HUDEP-2 (cell line): ENCODE measurements around the gene VEZF1.

ENCODE experiments used
- DNase-seq, 76 experiments: peaks; one replicate each; lab custom pipeline; 2025; ENCODE audit not compliant: unreplicated experiment in 76 of 76; lab: John Stamatoyannopoulos, UW

VEZF1 gene

GRCh38 chr17:57954397-57955182 lies 33.5 kb downstream of the VEZF1 start:
- DNase-seq = no peak

DNA sequence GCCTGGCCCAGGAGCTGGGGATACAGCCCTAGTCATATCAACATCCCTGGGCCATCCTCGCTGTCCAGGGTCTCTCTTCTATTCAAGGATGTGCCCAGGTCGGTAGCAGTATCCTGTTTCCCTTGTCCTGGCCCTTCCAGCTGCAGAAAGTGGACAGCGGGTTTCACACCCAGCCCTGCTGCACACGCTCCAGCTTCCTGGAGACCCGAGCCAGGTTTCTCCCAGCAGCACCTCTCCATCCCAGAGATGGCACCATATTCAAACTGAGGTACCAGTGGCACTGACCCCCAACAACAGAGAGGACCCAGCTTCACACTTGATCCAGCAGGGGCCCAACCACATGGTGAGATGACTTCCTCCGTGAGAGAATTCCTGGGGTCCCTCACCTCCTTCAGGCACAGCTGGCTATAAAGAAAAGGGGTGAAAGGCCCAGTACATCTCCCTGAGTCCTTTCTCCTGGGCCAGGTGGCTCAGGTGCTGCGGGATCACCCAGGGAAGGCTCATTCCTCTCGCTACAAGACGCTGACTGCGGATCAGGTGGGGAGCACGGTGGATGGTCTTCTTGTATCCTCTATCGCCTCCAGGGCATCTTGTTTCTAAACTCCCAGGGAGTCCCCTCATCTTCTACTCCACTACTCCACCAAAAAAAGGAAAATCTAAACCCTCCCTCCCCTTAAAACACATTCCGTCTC lies 34.2 kb downstream of the VEZF1 start:
- DNase-seq = no peak

- no peak for DNase-seq
Observed at GRCh38 chr17:57953219-57953618, 34.8 kb downstream of the VEZF1 start.

- peak in 10 of 76 experiments; percentile 4 to 30 (median 15) for DNase-seq
Observed at GRCh38 chr17:57949649-57950048, 38.4 kb downstream of the VEZF1 start.

DNA sequence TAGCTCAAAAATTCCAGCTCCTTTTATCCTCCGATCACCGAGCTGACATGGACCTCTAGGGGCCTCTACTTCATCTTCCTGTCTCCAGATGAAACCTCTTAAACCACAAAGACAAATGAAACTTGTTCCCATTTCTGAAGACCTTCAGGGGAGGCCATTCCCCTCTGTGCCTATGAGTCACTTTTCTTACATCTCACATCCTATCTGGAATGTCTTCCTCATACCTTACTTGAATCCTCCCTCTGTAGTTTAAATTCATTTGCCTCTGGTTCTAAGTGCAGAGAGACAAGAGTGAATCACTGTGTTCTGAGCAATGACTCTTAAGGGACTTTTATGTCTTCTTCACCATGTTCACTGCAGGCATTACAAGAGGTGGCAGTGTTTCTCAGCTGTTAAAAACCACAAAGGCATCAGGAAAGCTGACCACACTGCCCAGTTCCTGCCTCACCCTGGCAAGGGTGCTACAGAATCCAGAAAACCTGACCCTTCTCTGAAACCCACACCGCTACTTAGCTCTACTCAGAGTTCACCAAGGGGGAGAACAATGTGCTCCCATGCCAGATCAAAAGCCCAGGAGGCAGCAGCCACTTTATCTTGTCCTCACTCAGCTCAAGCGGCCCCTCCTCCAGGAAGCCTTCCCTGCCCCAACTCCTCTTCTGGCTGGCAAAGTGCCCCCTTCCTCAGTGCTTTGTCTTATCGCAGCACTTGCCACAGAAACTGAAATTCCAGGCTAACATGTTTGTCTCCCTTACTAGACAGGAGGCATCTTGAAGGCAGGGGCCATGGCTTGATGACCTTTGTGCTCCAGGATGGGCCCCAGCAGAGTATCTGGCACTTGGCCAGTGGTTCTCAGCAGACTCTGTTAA lies 39.3 kb downstream of the VEZF1 start:
- DNase-seq = peak in 25 of 76 experiments; percentile 4 to 53 (median 30)

- no peak for DNase-seq
Observed at GRCh38 chr17:57948169-57948554, 39.9 kb downstream of the VEZF1 start.

DNA sequence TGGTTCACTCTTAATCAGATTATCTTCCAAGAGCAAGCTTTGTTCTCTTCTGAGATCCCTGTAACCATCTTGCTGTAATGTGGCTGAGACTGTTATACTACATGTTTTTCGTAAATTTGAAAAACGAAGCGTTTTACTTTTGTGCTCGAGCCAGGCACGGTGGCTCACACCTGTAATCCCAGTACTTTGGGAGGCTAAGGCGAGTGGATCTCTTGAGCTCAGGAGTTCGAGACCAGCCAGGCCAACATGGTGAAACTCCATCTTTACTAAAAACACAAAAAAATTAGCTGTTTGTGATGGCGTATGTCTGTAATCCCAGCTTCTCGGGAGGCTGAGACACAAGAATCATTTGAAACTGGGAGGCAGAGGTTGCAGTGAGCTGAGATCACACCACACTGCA lies 40.7 kb downstream of the VEZF1 start:
- no peak for DNase-seq

DNA sequence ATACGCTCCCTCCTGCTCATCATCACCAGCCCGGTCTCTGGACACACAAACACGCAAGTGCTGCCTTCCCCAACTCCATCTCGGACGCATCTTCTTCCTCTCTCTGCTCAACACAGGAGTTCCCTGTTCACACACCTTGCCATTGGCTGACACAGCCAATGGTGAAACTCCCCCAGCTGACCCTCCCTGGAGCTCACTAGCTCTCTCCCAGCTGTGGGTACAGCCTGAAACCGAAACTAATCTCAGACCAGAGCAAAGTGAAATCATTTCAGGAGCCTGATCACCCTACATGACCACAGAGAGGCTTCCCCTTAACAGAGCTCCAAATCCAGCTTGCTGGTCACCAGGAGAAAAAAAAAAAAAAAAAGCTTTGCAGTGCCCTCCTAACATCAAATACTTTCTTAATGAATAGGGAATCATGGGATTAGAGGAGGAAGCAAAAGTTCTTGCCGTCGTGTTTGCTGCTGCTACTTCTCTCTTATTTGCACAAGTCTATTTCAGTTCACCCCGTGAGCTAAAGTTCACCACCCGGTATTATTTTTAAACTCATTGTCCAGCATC lies 41.2 kb downstream of the VEZF1 start:
- no peak for DNase-seq

DNA sequence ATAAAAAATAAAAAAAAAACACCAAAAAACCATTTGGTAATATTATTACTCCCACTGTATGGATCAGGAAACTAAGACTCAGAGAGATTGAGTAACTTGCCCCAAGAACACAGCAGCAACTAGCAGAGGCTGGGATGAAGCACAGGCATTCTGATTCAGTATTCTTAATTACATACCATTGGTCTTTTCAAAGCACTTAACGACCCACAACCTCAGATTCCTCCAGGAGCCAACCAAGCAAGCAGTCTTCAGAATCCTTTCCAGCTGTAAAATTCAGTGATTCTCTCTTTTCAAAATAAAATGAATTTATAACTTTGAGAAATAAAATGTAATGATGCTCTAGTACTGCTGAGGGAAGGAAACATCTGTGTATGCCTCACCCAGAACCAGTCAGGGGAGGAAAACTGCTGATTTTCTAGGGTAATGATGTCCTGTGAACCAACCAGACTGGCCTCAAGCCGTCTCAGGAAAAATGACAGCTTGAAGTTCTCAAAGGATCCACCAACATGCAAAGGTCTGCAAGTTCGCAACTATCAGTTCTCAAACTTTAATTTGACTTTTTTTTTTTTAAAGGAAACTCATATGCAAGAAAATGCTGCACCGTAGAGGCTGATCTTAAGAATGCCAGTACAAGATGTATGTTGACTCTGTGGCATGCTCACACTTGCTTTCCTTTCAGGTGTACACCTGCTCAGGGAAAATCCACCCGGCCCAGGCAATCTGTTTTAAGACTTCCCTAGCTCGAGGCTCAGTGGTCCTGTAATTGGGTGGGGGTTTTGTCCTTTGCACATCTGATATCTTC lies 41.9 kb downstream of the VEZF1 start:
- no peak for DNase-seq

DNA sequence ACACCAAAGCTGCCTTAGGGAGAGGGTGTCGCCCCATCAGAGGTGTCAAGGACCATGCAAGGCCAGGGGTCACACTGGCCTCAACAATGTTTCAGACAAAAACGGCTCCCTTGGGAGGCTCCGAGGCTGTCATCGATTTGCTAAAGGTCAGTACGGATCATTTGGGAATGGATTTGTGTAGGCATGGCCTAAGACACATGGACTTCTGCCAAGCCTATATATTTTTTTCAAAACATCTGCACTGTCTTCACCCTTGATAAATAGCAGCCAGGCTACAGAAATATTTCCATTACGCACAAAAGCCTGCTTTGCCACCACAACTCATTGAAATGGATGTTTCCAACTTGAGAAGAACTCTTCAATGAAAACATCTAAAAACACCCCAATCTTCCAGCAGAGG lies 43.1 kb downstream of the VEZF1 start:
- no peak for DNase-seq

DNA sequence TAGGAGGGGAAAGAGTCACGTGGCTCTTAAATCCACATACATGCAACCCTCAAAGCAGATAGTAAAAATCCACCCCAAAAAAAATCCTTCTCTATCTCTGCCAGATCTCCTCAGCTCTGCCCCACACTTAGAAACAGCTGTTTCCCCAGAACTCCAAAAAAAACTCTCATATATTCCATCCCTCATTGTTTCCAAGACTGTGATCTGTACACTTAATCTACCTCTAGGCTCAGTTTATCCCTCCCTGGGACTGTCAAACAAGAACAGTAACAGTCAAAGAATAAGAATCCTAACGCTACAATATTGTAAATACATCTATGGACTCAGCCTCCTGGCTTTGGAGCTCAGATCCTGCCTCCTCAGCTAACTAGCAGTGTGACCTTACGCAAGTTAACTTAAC lies 44.4 kb downstream of the VEZF1 start:
- no peak for DNase-seq

DNA sequence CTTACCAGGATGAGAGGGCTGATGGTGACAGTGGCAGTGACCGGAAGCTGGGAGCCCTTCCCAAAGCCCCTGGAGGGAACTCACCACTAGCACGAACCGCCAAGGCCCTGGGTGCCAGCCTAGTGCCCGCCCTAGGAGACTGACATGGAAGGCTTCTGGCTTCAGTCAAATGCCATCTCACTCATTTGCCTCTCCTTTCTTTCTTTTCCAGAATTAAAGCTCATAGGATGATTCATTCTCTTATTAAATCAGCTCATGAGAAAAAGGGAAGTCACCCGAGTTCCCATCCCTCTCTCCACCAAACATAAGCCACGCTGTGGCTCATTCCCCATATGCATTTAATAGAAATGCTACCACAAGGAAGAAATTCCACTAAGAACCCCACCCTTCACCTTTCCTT lies 44.9 kb downstream of the VEZF1 start:
- no peak for DNase-seq

GRCh38 chr17:57941384-57942370 lies 46.4 kb downstream of the VEZF1 start:
- DNase-seq = no peak

DNA sequence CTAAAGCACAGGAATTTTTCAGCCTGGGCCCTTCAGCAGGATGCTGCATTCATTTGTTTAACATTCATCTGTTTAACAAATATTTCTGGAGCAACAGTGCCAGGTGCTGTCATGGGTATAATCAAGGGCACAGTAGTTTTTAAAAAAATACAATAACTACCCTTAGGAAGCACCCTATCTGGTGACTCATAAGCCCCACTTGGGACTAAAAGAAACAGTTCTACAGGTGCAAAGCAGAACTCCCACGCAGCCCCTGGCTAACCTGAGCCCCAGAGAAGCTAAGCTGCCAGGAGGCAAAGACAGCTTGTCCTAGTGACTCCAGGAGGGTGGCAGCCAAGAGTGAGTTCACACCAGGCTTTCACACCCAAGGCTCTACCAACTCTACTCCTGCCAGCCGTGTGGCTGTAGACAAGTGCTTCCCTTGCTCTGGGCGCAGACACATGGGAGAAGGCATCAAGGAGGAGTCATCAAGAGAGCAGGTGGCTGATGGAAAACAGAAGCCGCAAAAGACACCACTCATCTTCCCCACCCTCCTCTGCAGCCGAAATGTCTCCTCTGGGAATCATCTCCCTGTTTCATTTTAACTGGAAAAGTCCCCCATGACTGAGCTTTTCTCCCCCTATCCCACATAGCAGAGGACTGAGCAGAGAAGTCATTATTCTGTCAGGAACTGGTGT lies 47.3 kb downstream of the VEZF1 start:
- DNase-seq = no peak

- DNase-seq = no peak
Observed at GRCh38 chr17:57940231-57940630, 47.8 kb downstream of the VEZF1 start.

DNA sequence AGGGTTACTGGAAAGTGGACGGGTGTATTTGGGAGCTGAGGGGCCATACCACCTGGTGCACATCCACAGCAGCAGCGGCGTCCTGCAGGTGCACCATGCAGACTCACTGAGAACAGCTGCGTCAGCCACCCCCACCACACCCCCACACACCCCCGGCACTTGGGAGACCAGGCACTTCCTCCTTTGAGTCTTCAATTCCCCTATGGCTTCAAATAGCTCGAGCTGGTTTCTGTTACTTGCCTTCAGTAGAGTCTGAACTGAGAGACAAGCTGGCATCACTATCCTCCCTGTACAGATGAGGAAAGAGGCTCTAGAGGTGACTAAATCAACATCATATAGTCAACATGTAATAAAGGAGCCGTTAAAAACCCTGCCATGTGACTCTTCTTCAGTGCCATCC lies 48.3 kb downstream of the VEZF1 start:
- peak in 3 of 76 experiments; percentile 3 to 15 (median 10) for DNase-seq

GRCh38 chr17:57938061-57938502 lies 50.0 kb downstream of the VEZF1 start:
- no peak for DNase-seq

GRCh38 chr17:57937492-57937891 lies 50.6 kb downstream of the VEZF1 start:
- DNase-seq = no peak
